Measurements from ENCODE around the gene DOCK2.
"Not testable (repeated sequence)": the region's sequence is repeated elsewhere in the genome, so short reads cannot be mapped to it uniquely, and the experiment has no call there.

DOCK2 gene

DNA sequence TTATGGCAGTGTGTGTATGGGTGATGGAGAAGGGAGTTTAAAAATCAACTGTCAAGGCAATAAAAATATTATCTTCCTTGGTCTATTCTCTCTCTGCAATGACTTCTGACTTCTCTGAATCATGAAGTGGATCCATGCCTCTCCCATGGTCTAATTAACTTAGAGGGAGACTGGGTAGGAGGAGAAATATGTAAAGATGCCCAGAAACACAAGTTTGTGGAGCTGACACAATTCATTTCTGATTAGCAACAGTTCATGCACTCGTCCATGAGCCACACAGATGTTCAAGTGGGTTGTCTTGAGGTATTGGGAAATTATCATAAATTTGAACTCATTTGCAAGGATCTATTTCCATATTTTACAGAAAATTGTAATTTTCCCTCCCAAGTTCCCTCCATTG is 305.1 kb downstream of the DOCK2 start:
- DNase-seq (ENCODE audit: low read depth in 2 of 2) = no peak

DNA sequence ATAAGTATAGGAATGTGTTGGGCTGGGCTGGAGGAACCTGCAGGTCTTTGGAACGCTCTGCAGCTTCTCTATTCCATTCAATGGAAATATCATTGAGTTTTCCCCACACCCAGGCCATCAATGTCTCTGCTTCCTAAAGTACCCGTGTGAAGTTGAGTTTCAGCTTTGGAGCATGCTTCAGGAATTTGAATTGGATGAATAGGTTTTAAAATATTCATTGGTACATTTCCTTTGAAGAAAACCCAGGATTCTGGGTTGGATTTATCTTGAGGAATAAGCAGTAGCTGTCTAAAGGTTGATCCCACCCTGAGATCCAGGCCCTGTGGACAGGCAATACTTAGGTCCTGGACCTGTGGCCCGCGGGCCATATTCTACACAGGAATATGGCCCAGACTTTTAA is 306.0 kb downstream of the DOCK2 start:
- DNase-seq (ENCODE audit: low read depth in 2 of 2) = no peak

DNA sequence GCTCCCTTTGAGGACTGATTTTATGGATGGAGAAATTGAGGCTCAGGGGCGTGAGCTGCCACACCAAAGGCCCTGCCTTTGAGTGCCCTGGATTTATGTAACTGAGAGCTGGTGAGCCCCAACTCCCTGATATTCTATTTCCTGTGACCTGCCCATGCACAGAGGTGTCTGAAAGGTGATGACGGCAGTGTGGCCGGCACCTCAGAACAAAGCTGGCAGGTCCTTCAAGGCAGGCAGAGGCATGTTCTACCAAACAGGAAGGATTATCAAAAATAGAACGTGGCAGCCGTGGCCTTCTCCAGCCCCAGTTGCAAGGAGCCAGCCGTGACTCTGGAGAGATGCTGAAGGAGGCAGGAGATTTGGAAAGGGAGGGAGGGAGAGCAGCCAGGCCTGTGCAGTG is 307.0 kb downstream of the DOCK2 start:
- DNase-seq (ENCODE audit: low read depth in 2 of 2) = no peak

DNA sequence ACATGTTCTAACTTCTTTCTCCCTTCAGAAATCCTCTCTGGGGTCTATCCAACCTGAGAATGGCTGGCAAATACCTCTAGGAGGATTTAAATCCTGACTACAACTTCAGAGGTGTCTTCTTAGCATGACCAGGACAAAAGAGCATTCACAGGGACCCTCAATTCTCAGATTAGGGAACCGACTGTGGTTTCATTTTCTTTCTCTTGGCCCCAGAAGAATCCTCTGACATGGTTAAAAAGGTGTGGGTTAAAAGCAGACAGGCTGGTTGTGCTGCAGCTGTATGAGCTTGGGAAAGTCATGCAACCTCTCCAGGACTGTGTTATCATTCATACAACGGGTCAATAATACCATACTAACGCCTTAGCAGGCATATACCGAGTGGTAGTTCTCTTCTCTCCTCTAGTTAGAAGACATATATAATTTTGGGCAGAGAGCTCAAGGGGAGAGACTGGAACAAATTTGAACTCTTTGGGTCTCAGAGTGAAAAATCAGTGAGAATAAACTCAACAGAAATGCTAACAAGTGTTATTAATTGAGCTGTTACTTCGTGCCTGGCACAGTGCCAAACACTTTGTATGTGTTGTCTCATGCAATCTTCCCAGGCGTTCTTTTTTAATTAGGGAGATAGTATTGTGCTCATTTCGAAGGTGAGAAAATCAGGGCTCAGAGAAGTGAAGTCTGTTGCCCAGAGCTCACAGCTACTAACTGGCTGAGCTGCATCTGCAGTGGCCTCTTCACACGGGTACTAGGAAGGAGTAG is 308.0 kb downstream of the DOCK2 start:
- DNase-seq (ENCODE audit: low read depth in 2 of 2) = no peak

DNA sequence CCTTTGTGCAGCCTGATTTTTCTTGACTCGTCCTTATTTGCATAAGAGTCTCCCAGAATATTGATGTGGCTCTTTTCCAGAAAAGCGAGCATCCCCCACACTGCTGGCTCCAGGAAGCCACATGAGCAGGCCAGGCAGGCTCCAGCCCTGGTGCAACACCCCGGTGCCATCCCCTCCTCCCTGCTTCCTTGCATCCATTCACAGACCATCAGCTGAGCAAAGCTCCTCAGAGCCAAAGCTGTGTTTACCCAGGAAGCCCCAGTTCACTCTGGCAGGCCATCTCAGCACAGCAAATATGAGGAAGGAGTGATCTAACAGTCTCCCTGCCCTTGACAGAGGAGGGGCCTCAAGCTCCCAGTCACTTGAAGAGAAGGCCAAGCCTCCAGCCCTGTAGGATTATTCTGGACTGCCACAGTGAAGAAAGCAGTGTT is 308.8 kb downstream of the DOCK2 start:
- DNase-seq (ENCODE audit: low read depth in 2 of 2) = no peak

DNA sequence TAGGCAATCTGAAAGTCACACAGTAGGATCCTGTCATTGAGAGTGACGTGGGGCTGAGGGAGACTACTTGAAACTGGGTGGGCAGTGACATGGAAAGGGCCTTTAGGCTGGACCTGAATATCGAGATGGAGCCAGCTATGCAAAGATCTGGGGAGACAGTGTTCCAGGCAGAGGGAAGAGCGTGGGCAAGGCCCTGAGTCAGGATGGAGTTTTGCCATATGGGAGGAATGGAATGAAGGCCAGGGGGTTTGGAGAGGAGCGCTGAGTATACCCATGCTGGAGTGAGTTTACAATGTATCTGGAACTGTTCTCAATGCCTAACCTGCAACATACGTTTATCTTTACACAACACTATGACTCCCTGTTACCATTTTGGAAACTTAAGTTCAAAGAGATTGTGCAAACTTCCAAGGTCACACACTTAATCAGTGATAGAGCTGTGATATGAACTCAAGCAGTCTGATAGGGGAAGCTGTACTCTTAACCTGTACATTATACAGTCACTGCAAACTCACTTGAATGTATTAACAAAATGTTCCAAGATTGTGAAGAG is 309.7 kb downstream of the DOCK2 start:
- DNase-seq (ENCODE audit: low read depth in 2 of 2) = no peak

DNA sequence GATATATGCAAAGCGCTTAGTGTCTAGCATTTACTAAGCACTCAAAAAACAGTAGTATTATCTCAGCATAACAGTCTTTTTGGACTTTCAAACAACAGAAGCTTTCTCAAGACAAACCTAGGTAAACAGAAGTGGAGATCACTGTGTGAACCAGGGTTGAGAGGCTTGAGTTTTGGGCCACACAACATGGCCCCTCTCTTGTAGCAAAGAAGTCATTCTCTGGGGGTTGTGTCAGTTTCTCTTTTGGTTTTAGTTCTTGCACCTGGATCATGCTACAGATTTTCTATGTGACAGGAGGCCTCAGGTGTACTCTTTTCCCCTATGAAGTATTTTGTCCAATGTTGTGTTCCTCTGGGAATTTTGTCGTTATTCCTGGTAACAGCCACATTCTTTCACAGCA is 313.3 kb downstream of the DOCK2 start:
- no peak for DNase-seq (ENCODE audit: low read depth in 2 of 2)

DNA sequence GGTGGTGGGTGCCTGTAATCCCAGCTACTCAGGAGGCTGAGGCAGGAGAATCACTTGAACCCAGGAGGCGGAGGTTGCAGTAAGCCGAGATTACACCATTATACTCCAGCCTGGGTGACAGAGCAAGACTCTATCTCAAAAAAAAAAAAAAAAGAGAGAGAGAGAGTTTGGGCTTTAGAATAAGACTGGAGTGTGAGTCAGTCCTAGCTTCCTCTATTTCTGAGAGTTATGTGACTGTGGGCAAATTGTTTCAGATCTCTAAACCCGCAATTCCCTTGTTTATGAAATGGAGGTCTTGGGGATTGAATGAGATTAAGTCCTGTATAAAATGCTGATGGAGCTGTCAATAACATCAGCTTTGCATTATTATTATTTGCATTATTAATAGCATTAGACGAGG is 316.1 kb downstream of the DOCK2 start:
- not testable (repeated sequence) for DNase-seq (ENCODE audit: low read depth in 2 of 2)

DNA sequence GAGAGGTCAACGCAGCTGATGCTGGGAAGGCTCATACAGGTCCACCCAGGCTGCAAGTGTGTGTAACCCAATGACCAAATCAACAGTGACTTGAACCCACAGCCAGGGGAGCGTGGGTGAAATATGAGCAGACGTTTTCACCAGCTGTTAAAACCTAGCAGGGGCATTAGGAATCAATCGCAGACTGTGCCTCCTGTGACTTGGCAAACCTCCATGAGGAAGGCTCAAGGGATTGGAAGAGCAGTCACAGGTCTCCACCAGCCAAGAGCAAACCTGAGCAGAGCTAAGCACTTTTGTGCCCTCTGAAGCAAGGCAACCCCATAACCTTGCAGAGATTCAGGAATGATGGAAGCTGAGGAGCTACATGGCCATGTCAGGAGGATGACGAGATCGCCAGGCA is 317.7 kb downstream of the DOCK2 start:
- no peak for DNase-seq (ENCODE audit: low read depth in 2 of 2)

DNA sequence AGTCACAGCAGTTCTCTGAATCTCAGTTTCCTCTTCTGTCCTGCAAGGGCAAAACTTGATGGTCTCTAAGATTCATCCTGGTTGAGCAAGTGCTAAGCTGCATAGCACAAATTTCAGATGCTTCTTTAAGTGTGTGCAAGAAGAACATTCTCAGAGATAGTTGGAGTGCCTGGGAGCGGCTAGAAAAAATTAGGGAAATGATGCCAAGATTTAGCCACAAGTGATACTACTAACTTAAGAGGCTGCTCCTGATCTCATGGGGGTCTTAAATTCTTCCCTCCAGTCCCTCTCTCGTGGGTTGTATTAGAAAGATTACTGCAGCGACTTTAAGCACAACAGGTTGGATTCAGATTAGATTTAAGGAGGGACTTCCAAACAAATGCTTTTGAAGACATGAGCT is 319.1 kb downstream of the DOCK2 start:
- no peak for DNase-seq (ENCODE audit: low read depth in 2 of 2)

DNA sequence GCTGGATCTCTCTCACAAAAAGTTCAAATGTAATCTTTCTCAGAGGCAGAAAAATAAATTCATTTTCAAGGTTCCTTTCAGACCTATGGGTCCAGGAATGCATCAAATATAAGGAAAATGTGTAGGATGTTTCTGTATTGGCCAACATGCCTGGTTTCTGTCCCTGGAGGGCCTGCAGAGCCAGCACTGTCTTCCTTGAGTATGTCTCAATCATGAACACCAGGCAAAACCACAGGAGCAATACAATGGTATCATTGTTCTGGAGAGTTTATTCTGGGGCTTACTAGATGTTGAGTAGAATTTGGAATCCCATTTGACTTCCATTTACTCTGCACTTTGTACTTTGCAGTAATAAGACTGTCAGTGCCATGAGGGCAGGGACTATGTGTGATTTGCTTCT is 319.7 kb downstream of the DOCK2 start:
- no peak for DNase-seq (ENCODE audit: low read depth in 2 of 2)

DNA sequence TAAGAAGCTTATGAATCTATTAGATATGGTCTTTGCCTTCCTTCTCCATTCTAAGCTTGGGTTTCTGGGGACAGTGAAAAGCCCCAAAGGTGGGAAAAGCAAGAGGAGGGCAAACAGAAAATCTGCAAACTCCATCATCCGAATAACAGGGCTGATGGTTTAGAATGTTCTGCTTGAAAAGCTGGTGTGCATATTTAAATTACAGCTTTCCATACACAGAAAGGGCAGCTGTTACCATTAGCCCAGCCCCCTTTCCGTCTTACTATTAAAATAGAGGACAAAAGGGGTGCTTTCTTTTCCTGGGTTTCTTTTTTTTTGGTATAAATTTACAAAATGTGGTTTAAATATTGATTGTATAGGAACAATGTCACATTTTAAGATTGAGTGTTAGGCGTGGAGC is 321.2 kb downstream of the DOCK2 start:
- no peak for DNase-seq (ENCODE audit: low read depth in 2 of 2)

DNA sequence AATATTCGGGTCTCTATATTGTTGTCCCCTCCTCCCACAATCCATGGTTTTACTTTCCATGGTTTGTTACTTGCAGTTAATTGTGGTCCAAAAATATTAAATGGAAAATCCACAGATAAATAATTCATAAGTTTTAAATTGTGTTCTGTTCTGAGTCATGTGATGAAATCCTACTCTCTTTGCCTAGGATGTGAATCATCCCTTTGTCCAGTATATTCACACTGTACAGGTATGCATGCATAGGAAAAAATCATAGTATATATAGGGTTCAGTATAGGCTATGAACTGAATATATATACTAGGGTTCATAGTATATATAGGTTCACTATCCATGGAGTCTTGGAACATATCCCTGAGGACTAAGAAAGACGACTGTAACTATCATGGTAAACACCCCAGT is 323.6 kb downstream of the DOCK2 start:
- no peak for DNase-seq (ENCODE audit: low read depth in 2 of 2)

DNA sequence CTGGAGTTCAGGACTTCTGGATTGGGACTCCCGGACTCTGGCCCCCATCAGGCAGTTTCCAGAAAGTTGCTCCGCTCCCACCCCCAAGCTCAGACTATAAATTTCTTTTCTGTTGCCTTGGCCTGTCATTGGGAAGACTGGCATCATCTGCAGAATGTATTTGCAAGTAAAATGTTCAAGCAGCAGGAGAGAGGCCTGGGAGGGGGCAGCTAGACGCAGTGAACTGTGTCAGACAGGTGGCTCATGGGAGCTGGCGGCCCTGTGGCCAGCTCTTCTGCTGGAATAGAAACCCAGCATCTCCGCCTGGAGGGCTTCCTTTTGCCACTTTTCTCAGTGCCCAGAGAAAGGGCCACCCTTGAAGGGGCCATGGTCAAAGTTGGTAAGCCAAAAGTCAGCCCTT is 327.2 kb downstream of the DOCK2 start:
- no peak for DNase-seq (ENCODE audit: low read depth in 2 of 2)

DNA sequence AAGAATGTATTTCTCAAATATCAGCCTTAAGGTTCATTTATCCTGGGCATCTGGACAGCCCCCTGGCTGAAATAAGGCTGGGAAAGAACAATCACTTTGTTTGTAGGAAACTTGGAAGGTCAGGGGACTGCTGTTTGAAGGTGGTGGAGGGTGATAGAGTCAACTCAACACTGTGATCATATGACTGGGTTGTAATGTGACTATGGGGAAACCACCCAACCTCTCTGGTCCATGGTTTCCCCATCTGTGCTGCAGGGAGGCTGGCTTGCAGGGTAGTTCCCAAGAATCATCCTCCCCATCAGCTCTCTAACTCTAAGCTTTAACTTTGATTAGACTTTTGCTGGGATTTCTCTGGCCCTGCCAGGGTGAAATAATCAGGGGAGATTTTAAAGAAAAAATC is 333.3 kb downstream of the DOCK2 start:
- DNase-seq (ENCODE audit: low read depth in 2 of 2) = no peak

DNA sequence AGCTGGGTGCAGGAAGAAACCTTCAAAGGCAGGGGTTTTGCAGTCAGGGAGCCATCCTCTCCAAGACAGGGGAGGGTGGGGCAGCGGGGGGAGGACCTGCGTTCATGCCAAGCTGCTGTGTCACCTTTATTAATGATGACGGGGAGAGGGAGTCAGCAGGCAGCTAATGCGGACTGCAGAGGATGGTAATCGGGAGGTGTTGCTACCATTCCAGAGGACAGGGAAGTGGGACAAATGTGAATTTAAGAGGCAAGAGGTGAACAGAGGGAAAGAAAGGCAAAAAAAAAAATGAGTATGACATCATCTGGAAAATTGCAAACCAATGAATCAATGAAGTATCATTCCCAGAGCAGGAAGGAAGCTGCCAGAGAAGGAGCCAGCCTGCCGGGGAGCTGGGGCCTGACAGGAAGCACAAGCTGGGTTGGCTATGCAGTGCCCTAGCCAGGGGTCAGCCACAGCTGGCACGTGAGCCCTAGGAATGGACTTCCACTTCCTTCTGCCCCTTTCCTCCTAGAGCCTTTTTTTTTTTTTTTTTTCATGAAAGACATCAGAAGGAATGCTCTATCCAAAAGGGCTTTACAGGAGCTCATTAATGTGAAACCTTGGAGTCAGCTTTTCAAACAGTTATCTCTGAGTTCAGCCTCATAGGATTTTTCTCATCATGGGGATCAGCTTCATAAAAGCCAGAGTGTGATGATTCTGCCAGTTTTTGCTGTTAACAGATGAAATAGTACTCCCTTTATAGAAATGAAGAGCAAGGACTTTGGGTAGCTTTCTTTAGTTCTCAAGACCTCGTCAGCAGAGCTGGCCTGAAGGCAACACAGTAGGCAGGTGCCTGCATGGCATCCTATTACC is 334.1 kb downstream of the DOCK2 start:
- DNase-seq (ENCODE audit: low read depth in 2 of 2) = no peak

DNA sequence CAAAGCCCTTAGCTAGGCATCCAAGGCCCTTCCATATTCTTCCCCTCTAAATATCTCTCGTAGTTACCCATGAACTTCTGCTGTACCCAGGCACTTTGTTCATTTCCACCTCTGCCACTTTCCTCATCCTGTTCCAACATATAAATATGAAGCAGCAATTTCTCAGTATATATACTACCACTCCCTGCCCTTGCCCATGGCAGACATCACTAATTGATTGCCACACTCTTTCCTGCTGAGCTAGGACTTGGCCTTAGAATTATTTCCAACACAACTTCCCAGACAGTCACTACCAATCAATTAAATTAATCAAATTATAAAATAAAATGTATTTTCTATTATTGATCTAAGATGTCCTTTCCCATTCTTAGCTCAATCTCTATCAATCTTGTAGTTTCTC is 334.7 kb downstream of the DOCK2 start:
- DNase-seq (ENCODE audit: low read depth in 2 of 2) = no peak

DNA sequence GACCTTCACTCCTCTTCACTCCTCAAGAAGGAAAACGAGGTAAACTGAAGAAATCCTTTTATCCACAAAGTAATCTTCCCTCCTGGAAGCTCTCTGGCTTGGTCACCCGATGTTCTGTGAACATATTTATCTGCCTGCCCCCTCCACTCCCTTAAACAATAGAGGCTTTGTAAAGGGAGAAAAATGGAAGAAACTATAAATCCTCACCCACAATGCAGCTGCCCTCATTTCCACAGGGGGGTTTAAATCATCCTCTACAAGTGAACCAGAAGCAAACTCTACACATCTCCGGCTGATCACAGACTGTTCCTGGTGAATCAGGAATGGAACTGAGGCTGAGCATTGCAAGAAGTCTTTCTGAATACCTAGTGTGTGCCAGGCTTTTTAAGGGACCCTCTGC is 336.0 kb downstream of the DOCK2 start:
- no peak for DNase-seq (ENCODE audit: low read depth in 2 of 2)

DNA sequence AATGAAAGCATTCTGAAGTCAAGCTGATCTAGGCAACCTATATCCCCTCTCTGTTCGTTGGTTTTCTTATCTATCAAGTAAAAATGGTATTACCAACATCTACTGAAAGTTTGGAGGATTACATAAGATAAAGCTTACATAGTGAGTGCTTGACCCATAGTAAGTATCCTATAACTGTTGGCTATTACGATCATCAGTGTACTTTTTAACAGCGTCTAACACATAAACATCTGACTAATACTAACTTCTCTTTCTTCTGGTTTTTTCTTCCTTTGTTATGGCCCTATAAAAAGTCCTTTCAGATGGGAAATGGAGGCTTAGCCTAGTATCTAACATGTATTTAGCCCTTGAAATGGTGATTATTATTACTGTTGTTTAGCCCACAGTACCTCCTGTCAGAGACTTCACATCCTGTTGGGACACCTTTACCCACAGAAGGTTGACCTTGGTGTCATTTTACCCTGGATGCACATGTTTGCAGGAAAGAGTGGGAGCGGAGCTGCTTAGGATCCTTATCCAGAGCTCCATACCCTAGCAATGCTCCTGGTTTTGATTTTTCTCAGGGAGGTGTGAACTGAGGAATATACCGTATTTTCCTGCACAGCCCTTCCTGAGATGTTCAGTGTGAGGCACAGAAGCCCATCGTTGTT is 337.2 kb downstream of the DOCK2 start:
- DNase-seq (ENCODE audit: low read depth in 2 of 2) = no peak

DNA sequence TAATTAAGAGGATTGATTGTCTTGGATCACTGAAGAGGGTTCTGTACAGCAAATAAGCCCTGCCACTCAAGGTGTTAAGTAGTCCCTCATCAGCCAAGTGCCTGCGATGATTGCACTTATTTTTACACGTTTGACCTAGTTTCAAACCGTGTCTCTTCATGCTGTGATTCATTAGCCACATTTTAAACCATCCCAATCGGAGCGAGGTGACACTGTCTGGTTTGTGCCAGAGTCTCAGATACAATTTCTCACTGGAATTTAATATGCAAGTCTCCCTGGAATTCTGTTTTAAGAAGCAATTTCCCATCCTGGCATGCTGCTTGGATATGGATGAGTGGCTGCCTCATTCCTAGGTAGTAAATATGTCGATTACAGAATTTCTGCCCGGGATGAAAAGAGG is 341.6 kb downstream of the DOCK2 start:
- no peak for DNase-seq (ENCODE audit: low read depth in 2 of 2)

DNA sequence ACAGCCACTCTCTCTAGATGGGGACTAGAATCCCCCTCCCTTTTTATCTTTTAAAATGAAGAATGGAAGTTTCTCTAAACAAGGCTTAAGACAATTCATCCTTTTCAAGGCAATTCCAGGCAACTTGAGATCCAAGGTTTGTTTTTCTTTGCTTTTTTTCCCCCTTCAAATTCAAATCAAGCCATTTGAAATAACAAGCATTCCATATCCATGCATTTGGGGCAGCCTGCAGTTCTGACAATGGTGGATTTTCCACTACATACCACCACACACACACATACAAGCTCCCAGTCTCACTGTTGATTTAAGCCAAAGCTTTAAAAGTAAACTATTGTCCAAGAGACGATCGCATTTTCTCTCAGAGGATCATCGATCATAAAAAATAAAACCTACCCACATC is 342.8 kb downstream of the DOCK2 start:
- DNase-seq (ENCODE audit: low read depth in 2 of 2) = no peak

DNA sequence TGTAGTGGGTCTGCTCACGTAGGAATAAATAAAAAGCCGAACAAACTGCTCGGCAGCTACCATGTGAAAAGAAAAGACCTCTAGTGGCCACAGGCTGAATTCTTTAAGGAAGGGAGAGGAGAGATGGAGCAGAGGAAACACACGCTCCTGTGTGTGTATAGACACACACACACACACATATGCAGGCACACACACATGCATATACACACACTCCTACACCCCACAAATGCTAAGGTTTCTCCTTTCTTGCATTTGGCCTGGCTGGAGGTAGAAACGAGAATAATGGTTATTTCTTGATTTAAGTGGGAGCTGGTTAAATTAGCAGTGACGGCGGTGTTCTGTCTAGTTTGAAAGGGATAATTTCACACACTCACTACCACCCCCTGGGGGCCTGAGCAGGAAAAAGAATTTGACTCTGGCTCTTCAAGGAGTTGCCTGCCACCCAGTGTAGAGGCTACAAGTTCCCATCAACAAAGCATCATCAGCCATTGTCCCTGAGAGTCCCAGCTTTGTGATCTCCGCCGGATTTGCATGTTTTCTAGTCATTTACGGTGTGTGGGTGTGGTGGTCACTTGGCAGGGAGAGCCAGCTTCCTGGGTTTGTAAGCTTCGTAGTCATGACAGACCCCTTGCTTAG is 343.5 kb downstream of the DOCK2 start, which contains the start of gene INSYN2B:
Gene INSYN2B (minus strand): TSS at position 78 of the 636 bp plus-strand sequence. CDS start 96,597 bp downstream, outside the sequence.
- DNase-seq (ENCODE audit: low read depth in 2 of 2) = no peak
